Epidermal melanocyte (primary cell): Measurements from ENCODE around the gene CFAP58.

Experiments
- DNase-seq: peaks from one replicate; pipeline ENCODE4 v3.0.0; 2011; ENCODE audit warnings: low spot score; ENCODE audit not compliant: insufficient read length

CFAP58 gene

GRCh38 chr10:104480797-104481196 lies 127.2 kb downstream of the CFAP58 start:
- no peak for DNase-seq

DNA sequence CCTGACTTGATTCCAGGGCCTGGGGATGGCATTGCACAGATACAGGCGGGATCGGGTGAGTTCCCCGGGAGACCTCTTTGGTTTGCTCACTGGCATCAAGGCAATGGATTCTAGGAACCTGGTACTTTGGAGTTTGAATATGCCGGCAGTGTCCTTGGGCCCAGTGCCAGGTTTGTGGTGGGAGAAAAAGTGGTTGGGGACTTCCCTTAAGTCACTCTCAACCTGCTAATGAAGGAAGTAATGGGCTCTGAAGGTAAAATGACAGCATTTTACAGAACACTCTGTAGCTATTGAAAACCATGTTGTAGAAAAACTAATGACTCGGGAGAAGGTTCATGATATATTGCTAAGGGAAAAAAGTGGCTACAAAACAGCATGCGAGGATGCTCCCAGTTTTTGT lies 129.9 kb downstream of the CFAP58 start:
- no peak for DNase-seq

DNA sequence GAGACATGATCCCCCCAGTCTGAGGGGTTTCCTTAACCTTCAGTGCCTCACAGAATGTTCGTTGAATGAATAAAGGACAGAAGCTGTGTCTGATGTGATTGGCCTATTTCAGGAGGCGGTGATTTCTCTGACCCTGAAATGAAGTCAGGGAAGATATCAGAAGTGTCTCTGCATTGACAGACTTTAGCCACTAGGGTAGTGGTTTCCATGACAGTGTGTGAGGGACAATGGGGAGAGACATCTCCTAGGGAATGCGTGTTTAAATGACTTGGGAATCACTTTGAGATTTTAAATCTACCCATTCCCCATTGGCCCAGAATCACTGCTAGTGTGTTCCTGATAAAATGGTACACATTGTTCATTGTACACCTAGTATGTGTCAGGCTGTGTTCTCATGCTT lies 132.0 kb downstream of the CFAP58 start:
- DNase-seq: no peak

DNA sequence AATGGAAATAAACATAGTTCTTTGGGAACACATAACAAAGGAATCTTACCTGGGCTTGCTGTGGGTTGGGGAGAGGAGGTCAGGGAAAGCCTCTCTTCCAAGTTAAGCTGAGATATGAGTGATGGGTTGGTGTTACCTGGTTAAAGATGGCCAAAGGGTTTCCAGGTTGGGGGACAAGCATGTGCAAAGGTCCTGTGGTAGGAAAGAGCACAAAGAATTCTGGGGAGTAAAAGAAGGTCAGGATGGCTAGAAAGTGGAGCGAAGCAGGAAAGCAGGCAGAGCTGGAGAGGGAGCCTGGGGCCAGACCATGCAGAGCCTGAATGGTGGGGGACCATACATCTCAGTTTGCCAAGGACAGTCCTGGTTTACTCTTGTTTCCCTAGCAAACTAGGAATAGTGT lies 133.2 kb downstream of the CFAP58 start:
- DNase-seq: no peak

DNA sequence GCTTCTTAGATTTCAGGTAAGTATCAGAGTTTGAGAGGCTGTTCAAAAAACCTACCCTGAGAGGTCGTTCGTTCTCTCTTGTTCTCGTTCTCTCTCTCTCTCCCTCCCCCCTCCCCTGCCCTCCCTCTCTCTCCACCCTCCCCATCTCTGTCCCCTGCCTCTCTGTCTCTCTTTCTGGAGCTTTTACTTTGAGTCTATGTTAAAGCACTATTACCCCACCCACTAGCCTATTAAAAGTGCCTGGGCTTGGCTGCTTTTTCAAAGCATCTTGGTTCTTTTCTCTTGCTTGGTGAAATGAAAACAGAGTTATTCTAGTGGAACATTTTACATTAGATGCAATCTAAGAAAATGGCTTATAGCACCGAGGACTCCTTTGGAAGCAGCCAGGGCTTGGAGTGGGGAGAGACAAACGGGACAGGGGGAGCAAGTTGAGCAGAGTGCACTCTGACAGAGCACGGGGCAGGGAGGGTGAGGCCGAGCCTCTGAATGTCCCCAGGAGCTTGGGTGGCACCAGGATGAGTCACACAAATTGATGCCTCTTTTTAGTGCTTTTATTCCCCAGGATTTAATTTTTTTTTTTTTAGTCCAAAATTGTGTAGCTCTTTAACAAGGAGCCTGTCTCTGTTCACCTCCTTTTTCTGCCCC lies 134.3 kb downstream of the CFAP58 start:
- DNase-seq: no peak

DNA sequence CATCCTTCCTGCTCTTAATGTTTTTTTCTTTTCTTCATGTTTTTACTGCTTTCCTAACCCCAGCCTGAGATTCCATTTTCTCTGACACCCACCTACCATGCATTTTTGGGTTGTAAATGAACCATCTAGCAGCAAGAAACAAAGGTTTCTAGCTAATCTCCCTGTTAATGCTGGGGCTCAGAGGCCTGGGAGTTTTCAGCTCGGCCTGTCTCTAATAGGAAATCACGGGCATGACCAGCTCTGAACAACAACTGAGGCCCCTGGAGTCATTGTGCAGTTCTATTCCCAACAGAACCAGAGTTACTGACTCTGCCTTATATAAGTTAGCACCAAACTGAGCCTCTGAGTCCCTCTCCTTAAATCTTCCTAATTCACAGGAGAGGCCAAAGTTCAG lies 134.8 kb downstream of the CFAP58 start:
- DNase-seq: no peak

DNA sequence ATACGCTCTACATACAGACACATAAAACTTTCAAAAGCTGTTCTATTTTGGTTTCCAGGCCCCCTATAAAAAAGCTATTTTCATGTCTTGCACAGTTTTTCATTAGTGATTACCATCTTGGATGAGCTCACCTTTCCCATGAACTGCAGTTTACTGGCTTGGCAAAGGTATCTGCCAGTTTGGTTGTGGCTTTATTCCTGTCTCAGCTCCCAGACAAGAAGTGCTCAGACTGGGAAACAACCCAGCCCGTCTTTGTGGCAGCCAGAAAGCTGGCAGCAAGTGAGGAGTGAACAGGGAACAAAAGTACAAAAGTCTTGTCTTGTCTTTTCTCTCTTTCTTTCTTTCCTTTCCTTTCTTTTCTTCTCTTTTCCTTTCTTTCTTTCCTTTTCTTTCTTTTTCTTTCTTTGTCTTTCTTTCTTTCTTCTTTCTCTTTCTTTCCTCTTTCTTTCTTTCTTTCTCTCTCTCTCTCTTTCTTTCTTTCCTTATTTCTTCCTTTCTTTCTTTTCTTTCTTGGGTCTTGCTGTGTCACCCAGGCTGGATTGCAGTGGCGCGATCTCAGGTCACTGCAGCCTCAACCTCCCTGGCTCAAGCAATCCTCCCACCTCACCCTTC lies 138.8 kb downstream of the CFAP58 start:
- no peak for DNase-seq

DNA sequence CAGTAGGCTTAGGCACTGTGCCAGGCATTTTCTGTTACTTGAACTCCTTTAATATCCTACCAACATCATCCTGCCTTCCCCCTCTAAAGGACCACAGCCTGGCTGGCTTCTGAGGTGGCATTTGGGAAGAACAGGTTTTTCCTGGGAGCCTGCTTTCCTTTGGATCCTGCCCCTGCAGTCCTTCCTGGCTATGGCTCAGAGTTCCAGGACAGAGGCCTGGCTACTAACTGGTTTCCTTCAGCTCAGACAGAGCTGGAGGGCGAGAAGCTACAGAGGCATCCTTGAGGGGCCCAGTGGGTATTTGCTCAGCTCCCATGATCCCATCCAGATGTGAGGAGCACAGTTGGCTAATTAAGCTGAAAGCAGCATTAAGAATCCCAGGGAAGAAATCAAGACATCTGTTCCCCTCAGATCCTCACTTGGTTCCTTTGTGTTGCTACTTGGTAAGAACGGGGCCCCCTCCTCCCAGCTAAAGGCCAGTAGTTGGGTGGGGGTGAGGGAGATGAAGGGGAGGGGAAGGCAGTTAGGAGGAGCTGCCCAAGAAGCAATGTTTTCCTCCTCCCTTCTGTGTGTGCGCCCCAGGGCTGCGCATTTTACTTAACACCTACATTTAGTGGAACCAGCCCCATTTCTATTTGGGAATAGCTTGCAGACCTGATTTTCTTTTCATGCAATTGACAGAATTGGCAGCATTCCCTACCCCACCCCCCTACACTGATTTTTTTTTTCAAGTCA lies 144.9 kb downstream of the CFAP58 start:
- DNase-seq: no peak

DNA sequence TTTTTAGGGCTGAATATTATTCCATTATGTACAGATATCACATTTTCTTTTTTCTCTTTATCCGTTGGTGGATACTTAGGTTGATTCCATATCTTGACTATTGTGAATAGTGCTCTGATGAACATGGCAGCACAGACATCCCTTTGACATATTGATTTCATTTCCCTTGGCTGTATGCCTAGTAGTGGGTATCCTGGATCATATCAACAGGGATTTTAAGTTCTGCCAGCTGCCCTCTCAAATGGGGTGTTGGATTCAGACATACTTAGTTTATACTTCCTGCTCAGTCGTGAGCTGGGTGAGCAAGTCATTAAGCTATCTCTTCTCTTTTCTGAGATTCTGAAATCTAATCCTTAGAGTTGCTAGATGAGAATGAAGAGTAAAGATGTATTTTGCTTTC lies 147.8 kb downstream of the CFAP58 start:
- DNase-seq: no peak

DNA sequence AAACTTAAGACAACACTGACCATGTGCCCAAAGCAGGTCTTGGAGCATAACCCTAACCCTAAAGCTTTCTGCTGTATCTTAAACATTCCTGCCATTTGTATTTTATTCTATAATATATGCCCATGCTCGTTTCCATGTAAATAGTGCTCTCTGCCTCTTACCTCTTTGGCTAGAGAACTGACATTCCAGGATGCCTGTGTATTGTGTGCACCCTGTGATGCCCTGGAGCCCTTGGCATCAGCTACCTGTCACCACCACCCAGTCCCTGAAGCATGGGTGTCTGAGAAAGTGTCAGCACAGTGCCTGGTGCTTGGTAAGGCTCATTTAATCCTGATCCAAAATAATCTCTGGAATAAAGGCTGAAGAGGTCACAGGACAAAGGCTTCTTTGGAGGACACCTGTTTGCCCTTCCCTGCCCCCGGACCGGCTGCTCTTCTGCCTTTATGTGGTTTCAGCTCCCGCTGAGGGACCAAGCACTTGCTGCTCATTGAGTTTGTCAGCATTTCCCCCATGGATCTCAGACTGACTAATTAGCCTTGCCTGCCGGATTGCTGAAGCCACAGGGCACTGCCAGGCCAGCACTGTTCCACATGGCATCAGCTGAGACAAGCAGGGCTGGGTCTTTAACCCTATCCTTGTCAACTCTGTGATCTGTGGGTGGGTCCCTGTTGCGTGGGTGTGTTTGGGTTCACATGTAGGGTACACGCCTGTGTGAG lies 148.4 kb downstream of the CFAP58 start:
- no peak for DNase-seq

DNA sequence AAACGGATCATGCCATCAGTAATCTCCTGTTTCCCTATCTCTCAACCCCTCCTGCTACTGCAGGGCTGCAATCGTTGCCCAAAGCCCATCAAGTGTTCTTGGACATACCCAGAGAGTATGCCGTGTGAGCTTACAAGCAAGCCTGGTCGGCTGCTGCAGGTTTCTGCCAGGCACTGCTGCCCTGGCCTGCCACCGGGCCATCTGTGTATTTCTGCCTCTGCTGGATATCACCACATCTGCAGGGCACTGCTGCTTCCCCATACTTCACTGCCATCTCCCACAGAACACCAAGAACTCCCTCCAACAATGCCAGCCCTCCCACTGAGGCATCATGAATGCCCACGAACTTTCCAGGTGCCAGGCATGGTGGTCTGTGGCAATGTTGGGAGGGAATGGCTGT lies 149.3 kb downstream of the CFAP58 start:
- no peak for DNase-seq
